Measurements from ENCODE around the gene TMC4. TPM values are rescaled to one million over a fixed set of nuclear protein-coding genes. Genes with fewer than 3 reads are reported as not detected.

TMC4 gene
- polyA plus RNA-seq, 1 donor from 2014 or later, result 0.15 TPM

DNA sequence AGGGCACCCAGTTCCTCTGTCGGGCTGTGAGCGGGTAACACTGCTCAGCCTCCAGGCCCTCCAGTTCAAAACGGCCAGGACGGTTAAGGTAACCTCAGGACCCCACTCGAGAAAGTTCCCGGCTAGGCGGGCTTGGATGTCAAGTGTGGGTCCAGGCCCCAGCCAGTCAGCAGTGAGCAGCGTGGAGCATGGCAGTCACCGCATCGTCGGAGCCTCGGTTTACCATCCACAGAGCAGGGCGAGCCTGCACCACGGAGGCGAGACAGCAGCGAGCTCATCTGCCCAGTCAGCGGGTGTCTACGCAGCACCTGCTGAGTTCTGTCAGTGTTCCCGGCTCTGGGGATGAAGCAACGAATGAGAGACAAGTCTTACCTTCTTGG is 43.4 kb downstream of the TMC4 start:
- H3K4me3 ChIP-seq (ENCODE audit: low read length), result no peak overlapping the region
- no peaks in the 10 kb centered on the region for H3F3A ChIP-seq (ENCODE audit: insufficient read depth, low read length, poor library complexity, severe bottlenecking)
- no peaks in the 10 kb centered on the region for H3K9me2 ChIP-seq (ENCODE audit: insufficient read depth, low read length)
- H2AFZ ChIP-seq (ENCODE audit: low read depth, low read length), result no peak overlapping the region
- no peaks in the 10 kb centered on the region for H3K79me2 ChIP-seq (replicated peaks; ENCODE audit: insufficient read depth, low read length)
- TF ChIP-seq TAF1 (IDR thresholded peaks at IDR 0.05; ENCODE audit: low read depth) (no peak), EZH2 (IDR thresholded peaks at IDR 0.05; ENCODE audit: borderline replicate concordance, insufficient read depth, low read length, poor library complexity, severe bottlenecking) (no peak), SMC3 (conservative IDR thresholded peaks at IDR 0.05; ENCODE audit: poor library complexity) (no peak), MXI1 (conservative IDR thresholded peaks at IDR 0.05; ENCODE audit: poor library complexity, severe bottlenecking) (no peak), RAD21 (conservative IDR thresholded peaks at IDR 0.05) (no peak)
- TF ChIP-seq, protein P1, sequence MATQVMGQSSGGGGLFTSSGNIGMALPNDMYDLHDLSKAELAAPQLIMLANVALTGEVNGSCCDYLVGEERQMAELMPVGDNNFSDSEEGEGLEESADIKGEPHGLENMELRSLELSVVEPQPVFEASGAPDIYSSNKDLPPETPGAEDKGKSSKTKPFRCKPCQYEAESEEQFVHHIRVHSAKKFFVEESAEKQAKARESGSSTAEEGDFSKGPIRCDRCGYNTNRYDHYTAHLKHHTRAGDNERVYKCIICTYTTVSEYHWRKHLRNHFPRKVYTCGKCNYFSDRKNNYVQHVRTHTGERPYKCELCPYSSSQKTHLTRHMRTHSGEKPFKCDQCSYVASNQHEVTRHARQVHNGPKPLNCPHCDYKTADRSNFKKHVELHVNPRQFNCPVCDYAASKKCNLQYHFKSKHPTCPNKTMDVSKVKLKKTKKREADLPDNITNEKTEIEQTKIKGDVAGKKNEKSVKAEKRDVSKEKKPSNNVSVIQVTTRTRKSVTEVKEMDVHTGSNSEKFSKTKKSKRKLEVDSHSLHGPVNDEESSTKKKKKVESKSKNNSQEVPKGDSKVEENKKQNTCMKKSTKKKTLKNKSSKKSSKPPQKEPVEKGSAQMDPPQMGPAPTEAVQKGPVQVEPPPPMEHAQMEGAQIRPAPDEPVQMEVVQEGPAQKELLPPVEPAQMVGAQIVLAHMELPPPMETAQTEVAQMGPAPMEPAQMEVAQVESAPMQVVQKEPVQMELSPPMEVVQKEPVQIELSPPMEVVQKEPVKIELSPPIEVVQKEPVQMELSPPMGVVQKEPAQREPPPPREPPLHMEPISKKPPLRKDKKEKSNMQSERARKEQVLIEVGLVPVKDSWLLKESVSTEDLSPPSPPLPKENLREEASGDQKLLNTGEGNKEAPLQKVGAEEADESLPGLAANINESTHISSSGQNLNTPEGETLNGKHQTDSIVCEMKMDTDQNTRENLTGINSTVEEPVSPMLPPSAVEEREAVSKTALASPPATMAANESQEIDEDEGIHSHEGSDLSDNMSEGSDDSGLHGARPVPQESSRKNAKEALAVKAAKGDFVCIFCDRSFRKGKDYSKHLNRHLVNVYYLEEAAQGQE (IDR thresholded peaks at IDR 0.05; ENCODE audit: borderline replicate concordance), result no peak
- TF ChIP-seq, protein P2, sequence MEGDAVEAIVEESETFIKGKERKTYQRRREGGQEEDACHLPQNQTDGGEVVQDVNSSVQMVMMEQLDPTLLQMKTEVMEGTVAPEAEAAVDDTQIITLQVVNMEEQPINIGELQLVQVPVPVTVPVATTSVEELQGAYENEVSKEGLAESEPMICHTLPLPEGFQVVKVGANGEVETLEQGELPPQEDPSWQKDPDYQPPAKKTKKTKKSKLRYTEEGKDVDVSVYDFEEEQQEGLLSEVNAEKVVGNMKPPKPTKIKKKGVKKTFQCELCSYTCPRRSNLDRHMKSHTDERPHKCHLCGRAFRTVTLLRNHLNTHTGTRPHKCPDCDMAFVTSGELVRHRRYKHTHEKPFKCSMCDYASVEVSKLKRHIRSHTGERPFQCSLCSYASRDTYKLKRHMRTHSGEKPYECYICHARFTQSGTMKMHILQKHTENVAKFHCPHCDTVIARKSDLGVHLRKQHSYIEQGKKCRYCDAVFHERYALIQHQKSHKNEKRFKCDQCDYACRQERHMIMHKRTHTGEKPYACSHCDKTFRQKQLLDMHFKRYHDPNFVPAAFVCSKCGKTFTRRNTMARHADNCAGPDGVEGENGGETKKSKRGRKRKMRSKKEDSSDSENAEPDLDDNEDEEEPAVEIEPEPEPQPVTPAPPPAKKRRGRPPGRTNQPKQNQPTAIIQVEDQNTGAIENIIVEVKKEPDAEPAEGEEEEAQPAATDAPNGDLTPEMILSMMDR (IDR thresholded peaks at IDR 0.05; ENCODE audit: poor library complexity, severe bottlenecking), result no peak
- H3K9me3 ChIP-seq (ENCODE audit: low read length), result no peaks in the 10 kb centered on the region
- no peak overlapping the region for H3K27ac ChIP-seq (ENCODE audit: low read length)
- H3K27me3 ChIP-seq (ENCODE audit: insufficient read depth, low read depth, low read length), result no peaks in the 10 kb centered on the region
- no peaks in the 10 kb centered on the region for H3K36me3 ChIP-seq (ENCODE audit: insufficient read depth, low read length)
- H3K4me2 ChIP-seq (ENCODE audit: low read length), result no peak overlapping the region
- H4K20me1 ChIP-seq (ENCODE audit: insufficient read depth), result no peaks in the 10 kb centered on the region
- H3K9ac ChIP-seq (ENCODE audit: low read length), result no peak overlapping the region

GRCh38 chr19:54128796-54129616 is 44.0 kb downstream of the TMC4 start:
- TF ChIP-seq EP300 (conservative IDR thresholded peaks at IDR 0.05; ENCODE audit: poor library complexity, severe bottlenecking), result no peak
- TF ChIP-seq, protein P2 (IDR thresholded peaks at IDR 0.05; ENCODE audit: poor library complexity, severe bottlenecking), result no peak
- no peak for TF ChIP-seq EZH2 (IDR thresholded peaks at IDR 0.05; ENCODE audit: borderline replicate concordance, insufficient read depth, low read length, poor library complexity, severe bottlenecking)
- no peak for TF ChIP-seq POLR2AphosphoS5 (IDR thresholded peaks at IDR 0.05)
- no peak for TF ChIP-seq SMC3 (conservative IDR thresholded peaks at IDR 0.05; ENCODE audit: poor library complexity)
- no peak for TF ChIP-seq TAF1 (IDR thresholded peaks at IDR 0.05; ENCODE audit: low read depth)
- TF ChIP-seq MXI1 (conservative IDR thresholded peaks at IDR 0.05; ENCODE audit: poor library complexity, severe bottlenecking), result no peak
- TF ChIP-seq RAD21 (conservative IDR thresholded peaks at IDR 0.05), result no peak
- TF ChIP-seq, protein P1 (IDR thresholded peaks at IDR 0.05; ENCODE audit: borderline replicate concordance), result no peak
- H3K27me3 ChIP-seq (ENCODE audit: insufficient read depth, low read depth, low read length), result no peaks in the 10 kb centered on the region
- no peaks in the 10 kb centered on the region for H3F3A ChIP-seq (ENCODE audit: insufficient read depth, low read length, poor library complexity, severe bottlenecking)

More at GRCh38 chr19:54128796-54129616, 44.0 kb downstream of the TMC4 start:
- Histone ChIP-seq H3K4me3 (ENCODE audit: low read length) (no peak overlapping the region), H2AFZ (ENCODE audit: low read depth, low read length) (no peak overlapping the region), H3K9me3 (ENCODE audit: low read length) (no peaks in the 10 kb centered on the region), H3K9me2 (ENCODE audit: insufficient read depth, low read length) (no peaks in the 10 kb centered on the region), H3K9ac (ENCODE audit: low read length) (no peak overlapping the region), H4K20me1 (ENCODE audit: insufficient read depth) (no peaks in the 10 kb centered on the region), H3K79me2 (replicated peaks; ENCODE audit: insufficient read depth, low read length) (no peaks in the 10 kb centered on the region), H3K4me2 (ENCODE audit: low read length) (no peak overlapping the region), H3K36me3 (ENCODE audit: insufficient read depth, low read length) (no peaks in the 10 kb centered on the region), H3K27ac (ENCODE audit: low read length) (no peak overlapping the region)

Measured in neural cell (in vitro differentiated cells).